ENCODE data around the gene RAPGEF4.

RAPGEF4 gene

GRCh38 chr2:172808156-172808555, 72.5 kb downstream of the RAPGEF4 start:
- no peaks in the 10 kb centered on the region for H3K36me3 ChIP-seq (replicated peaks; ENCODE audit: low read depth, low read length)
- no peaks in the 10 kb centered on the region for H4K20me1 ChIP-seq (ENCODE audit: insufficient read depth, low read length)
- H3K79me2 ChIP-seq (ENCODE audit: low read length), result no peaks in the 10 kb centered on the region
- H3K4me2 ChIP-seq (ENCODE audit: low read length), result no peak overlapping the region
- no peak overlapping the region for H3K9ac ChIP-seq (ENCODE audit: low read length)
- no peak overlapping the region for H2AFZ ChIP-seq (ENCODE audit: low read depth, low read length)
- no peak overlapping the region for H3K4me3 ChIP-seq (ENCODE audit: low read length)
- no peak overlapping the region for H3K27ac ChIP-seq (ENCODE audit: low read length)
- H3K27me3 ChIP-seq (ENCODE audit: low read depth, low read length), result peaks cover 14% of the 10 kb centered on the region
- TF ChIP-seq EZH2phosphoT487 (IDR thresholded peaks at IDR 0.05; ENCODE audit: low read depth) (no peak), CTCF (IDR thresholded peaks at IDR 0.05; ENCODE audit: low read depth, low read length) (no peak)
- H3K9me3 ChIP-seq (ENCODE audit: insufficient read depth, low read length), result no peaks in the 10 kb centered on the region
- peaks cover 40% of the 10 kb centered on the region for H3K4me1 ChIP-seq (ENCODE audit: low read length)

- Histone ChIP-seq H3K4me2 (ENCODE audit: low read length) (peak overlapping the region; percentile 71), H3K36me3 (replicated peaks; ENCODE audit: low read depth, low read length) (no peaks in the 10 kb centered on the region), H3K9ac (ENCODE audit: low read length) (0 out of 2 replicates have a peak overlapping the region, but pooled peaks have one; percentile 2), H3K4me3 (ENCODE audit: low read length) (peak overlapping the region; percentile 39), H3K27ac (ENCODE audit: low read length) (peak overlapping the region; percentile 29; the same call in 1 of the 2 replicates), H3K4me1 (ENCODE audit: low read length) (peaks cover 41% of the 10 kb centered on the region), H3K9me3 (ENCODE audit: insufficient read depth, low read length) (no peaks in the 10 kb centered on the region), H2AFZ (ENCODE audit: low read depth, low read length) (no peak overlapping the region), H3K79me2 (ENCODE audit: low read length) (no peaks in the 10 kb centered on the region), H3K27me3 (ENCODE audit: low read depth, low read length) (peaks cover 19% of the 10 kb centered on the region), H4K20me1 (ENCODE audit: insufficient read depth, low read length) (no peaks in the 10 kb centered on the region)
- TF ChIP-seq EZH2phosphoT487 (IDR thresholded peaks at IDR 0.05; ENCODE audit: low read depth) (no peak), CTCF (IDR thresholded peaks at IDR 0.05; ENCODE audit: low read depth, low read length) (no peak)
These were observed 75.4 kb downstream of the RAPGEF4 start for GRCh38 chr2:172811027-172811426.

- no peak overlapping the region for H2AFZ ChIP-seq (ENCODE audit: low read depth, low read length)
- TF ChIP-seq EZH2phosphoT487 (IDR thresholded peaks at IDR 0.05; ENCODE audit: low read depth) (no peak), CTCF (IDR thresholded peaks at IDR 0.05; ENCODE audit: low read depth, low read length) (no peak)
- H3K4me3 ChIP-seq (ENCODE audit: low read length), result no peak overlapping the region
- H3K4me2 ChIP-seq (ENCODE audit: low read length), result no peak overlapping the region
- H3K27me3 ChIP-seq (ENCODE audit: low read depth, low read length), result peaks cover 19% of the 10 kb centered on the region
- H3K27ac ChIP-seq (ENCODE audit: low read length), result no peak overlapping the region
- H3K9me3 ChIP-seq (ENCODE audit: insufficient read depth, low read length), result no peaks in the 10 kb centered on the region
- no peaks in the 10 kb centered on the region for H4K20me1 ChIP-seq (ENCODE audit: insufficient read depth, low read length)
- H3K9ac ChIP-seq (ENCODE audit: low read length), result no peak overlapping the region
- H3K79me2 ChIP-seq (ENCODE audit: low read length), result no peaks in the 10 kb centered on the region
- H3K4me1 ChIP-seq (ENCODE audit: low read length), result peaks cover 38% of the 10 kb centered on the region
- no peaks in the 10 kb centered on the region for H3K36me3 ChIP-seq (replicated peaks; ENCODE audit: low read depth, low read length)
These were observed 76.6 kb downstream of the RAPGEF4 start for GRCh38 chr2:172812158-172812744.

- no peak overlapping the region for H3K4me2 ChIP-seq (ENCODE audit: low read length)
- H3K9ac ChIP-seq (ENCODE audit: low read length), result no peak overlapping the region
- no peak overlapping the region for H2AFZ ChIP-seq (ENCODE audit: low read depth, low read length)
- TF ChIP-seq EZH2phosphoT487 (IDR thresholded peaks at IDR 0.05; ENCODE audit: low read depth) (no peak), CTCF (IDR thresholded peaks at IDR 0.05; ENCODE audit: low read depth, low read length) (peak; percentile 58)
- no peaks in the 10 kb centered on the region for H4K20me1 ChIP-seq (ENCODE audit: insufficient read depth, low read length)
- H3K9me3 ChIP-seq (ENCODE audit: insufficient read depth, low read length), result no peaks in the 10 kb centered on the region
- peaks cover 19% of the 10 kb centered on the region for H3K27me3 ChIP-seq (ENCODE audit: low read depth, low read length)
- H3K4me1 ChIP-seq (ENCODE audit: low read length), result peaks cover 37% of the 10 kb centered on the region
- H3K79me2 ChIP-seq (ENCODE audit: low read length), result no peaks in the 10 kb centered on the region
- H3K27ac ChIP-seq (ENCODE audit: low read length), result no peak overlapping the region
- H3K36me3 ChIP-seq (replicated peaks; ENCODE audit: low read depth, low read length), result no peaks in the 10 kb centered on the region
- no peak overlapping the region for H3K4me3 ChIP-seq (ENCODE audit: low read length)
These were observed 77.8 kb downstream of the RAPGEF4 start for GRCh38 chr2:172813314-172813888.
